ENCODE results near the gene BBS9.

GRCh38 chr7:33400214-33400538 lies 270.8 kb downstream of the BBS9 start:
- TF ChIP-seq FOXP2 (optimal IDR thresholded peaks at IDR 0.05; ENCODE audit: control extremely low read depth, extremely low read length, insufficient read depth) (no peak), EZH2 (IDR thresholded peaks at IDR 0.05) (no peak), POLR2AphosphoS5 (IDR thresholded peaks at IDR 0.05; ENCODE audit: borderline replicate concordance, low read depth, low read length) (no peak)

Data from SK-N-MC (cell line).